Daoy (cell line): ENCODE data around the gene LRRC32. TPM values are rescaled to one million over a fixed set of nuclear protein-coding genes. Genes with fewer than 3 reads are reported as not detected.

Source experiments
- DNase-seq: peaks from one replicate; pipeline ENCODE4 v3.0.0-alpha.2; 2015; ENCODE audit warnings: low read depth
- total RNA-seq: library from RNA; depleted of rRNA; stranded (reverse); fragments of >200 nt; shearing (Covaris generic); gene quantifications from 2 replicates; pipeline ENCODE4 v1.2.3, GENCODE V29; 2014

Gene LRRC32
- total RNA-seq, 1 experiment from 2014 or later = 0.29 TPM

- DNase-seq = peak; percentile 93
These were observed 29.9 kb upstream of the LRRC32 start for GRCh38 chr11:76700177-76701100.

- peak; percentile 20 for DNase-seq
These were observed 29.0 kb upstream of the LRRC32 start for GRCh38 chr11:76699451-76700091.

GRCh38 chr11:76698321-76699043 lies 27.9 kb upstream of the LRRC32 start:
- DNase-seq = no peak

- no peak for DNase-seq
These were observed 26.2 kb upstream of the LRRC32 start for GRCh38 chr11:76696756-76697155.

GRCh38 chr11:76695771-76696170 lies 25.2 kb upstream of the LRRC32 start:
- DNase-seq = no peak

- peak; percentile 21 for DNase-seq
These were observed 24.6 kb upstream of the LRRC32 start for GRCh38 chr11:76695133-76695532.

GRCh38 chr11:76694664-76695063 lies 24.1 kb upstream of the LRRC32 start:
- DNase-seq = peak; percentile 71

- no peak for DNase-seq
These were observed 23.3 kb upstream of the LRRC32 start for GRCh38 chr11:76693806-76694205.

- no peak for DNase-seq
These were observed 22.4 kb upstream of the LRRC32 start for GRCh38 chr11:76692956-76693355.

- DNase-seq = no peak
These were observed 21.1 kb upstream of the LRRC32 start for GRCh38 chr11:76691655-76692054.

- DNase-seq = no peak
These were observed 20.2 kb upstream of the LRRC32 start for GRCh38 chr11:76690736-76691135.

- no peak for DNase-seq
These were observed 19.0 kb upstream of the LRRC32 start for GRCh38 chr11:76689313-76690260.

GRCh38 chr11:76688146-76688545 lies 17.6 kb upstream of the LRRC32 start:
- no peak for DNase-seq

- no peak for DNase-seq
These were observed 15.9 kb upstream of the LRRC32 start for GRCh38 chr11:76686261-76687079.

- DNase-seq = no peak
These were observed 15.3 kb upstream of the LRRC32 start for GRCh38 chr11:76685831-76686230.

- DNase-seq = no peak
These were observed 14.7 kb upstream of the LRRC32 start for GRCh38 chr11:76685237-76685636.

GRCh38 chr11:76684516-76684915 lies 14.0 kb upstream of the LRRC32 start:
- DNase-seq = no peak

GRCh38 chr11:76683161-76684095 lies 12.9 kb upstream of the LRRC32 start:
- no peak for DNase-seq

GRCh38 chr11:76682684-76683083 lies 12.1 kb upstream of the LRRC32 start:
- DNase-seq = no peak
